Fibroblast of the aortic adventitia (primary cell): ENCODE results near the gene ACTC1. TPM values are rescaled to one million over a fixed set of nuclear protein-coding genes. Genes with fewer than 3 reads are reported as not detected.

Source experiments
- DNase-seq: peaks from one replicate; pipeline ENCODE4 v3.0.0-alpha.2; 2010; ENCODE audit warnings: low read depth
- H3K4me3 ChIP-seq: 2 replicates; pipeline ENCODE4 v1.5.1; 2011; ENCODE audit warnings: low read depth, mild to moderate bottlenecking, control low read depth, low read length, moderate library complexity
- CTCF ChIP-seq: IDR thresholded peaks from 2 replicates; pipeline ENCODE4 v1.5.1; 2011; ENCODE audit warnings: mild to moderate bottlenecking, low read length, control low read depth, inconsistent platforms; ENCODE audit not compliant: insufficient read depth
- total RNA-seq: library from RNA; depleted of rRNA; stranded (reverse); fragments of >200 nt; gene quantifications from 2 replicates; pipeline ENCODE4 v1.2.3, GENCODE V29; 2012; ENCODE audit warnings: low replicate concordance

ACTC1 gene
- total RNA-seq, 1 donor: not detected

- no peak for DNase-seq
- no peak for TF ChIP-seq CTCF
- no peak overlapping the region for H3K4me3 ChIP-seq
These were observed 5.2 kb downstream of the ACTC1 start for GRCh38 chr15:34790121-34790520.

- H3K4me3 ChIP-seq: no peak overlapping the region
- DNase-seq: no peak
- TF ChIP-seq CTCF: no peak
These were observed 6.0 kb downstream of the ACTC1 start for GRCh38 chr15:34789326-34789725.

DNA sequence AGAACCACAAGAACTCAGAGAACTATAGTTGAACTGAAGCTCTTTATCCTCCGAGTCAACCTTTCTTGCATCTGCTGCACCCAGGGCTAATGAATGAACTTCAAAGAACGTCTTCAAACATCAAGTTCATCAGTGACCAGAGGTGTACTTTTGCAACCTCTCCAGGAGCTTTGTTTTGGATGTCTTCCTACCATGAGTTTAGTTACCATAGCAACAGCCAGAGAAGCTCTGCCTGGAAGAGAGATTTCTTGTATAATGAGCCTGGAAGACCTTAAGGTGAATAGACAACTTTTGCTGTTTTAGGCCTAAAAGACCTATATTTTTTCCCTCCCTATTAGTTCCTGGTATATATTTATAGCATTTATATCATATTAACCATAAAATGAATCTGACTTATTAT lies 9.1 kb downstream of the ACTC1 start:
- no peak for DNase-seq
- TF ChIP-seq CTCF: no peak
- H3K4me3 ChIP-seq: no peak overlapping the region

DNA sequence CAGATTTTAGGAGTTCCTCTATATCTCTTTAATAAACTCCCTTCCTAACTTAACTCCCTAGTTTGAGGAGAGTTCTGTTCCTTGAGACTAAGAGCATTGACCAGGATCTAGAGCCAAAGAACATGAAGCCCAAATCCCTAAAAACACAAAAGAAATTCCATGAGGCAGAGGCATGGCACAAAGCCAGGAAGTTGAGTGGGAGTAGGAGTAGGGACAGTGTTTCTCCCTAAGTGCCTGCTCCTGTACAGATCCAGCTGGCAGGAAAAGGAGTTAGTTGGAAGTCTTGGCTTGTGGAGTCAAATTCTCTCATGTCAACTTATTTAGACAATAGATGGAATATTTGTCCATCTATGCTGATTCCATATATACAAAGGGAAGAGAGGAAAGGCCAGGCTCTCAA lies 11.4 kb downstream of the ACTC1 start:
- DNase-seq: peak; percentile 3

DNA sequence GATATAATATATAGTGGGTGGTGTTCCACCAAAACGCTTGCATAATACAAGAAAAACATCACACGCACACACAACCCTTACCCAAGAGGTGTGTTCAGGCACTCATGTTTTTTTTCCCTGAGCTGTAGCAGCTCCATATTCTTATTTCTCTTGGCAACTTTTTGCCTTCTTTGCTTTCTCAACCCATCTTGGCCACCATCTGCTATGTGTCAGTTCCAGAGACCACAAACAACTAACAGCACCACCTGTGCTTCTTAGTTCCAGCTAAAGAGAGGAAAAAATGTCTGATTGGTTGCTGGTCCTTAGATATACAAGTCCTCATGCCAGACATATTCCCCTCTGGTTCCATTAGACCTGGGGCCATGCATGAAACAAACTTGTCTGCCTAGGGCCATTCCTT lies 11.9 kb downstream of the ACTC1 start:
- no peak for DNase-seq
- no peak for TF ChIP-seq CTCF
- no peak overlapping the region for H3K4me3 ChIP-seq

More for the DNA sequence above, 11.4 kb downstream of the ACTC1 start:
- TF ChIP-seq CTCF: no peak
- H3K4me3 ChIP-seq: no peak overlapping the region

GRCh38 chr15:34782901-34783300 lies 12.4 kb downstream of the ACTC1 start:
- DNase-seq: no peak
- TF ChIP-seq CTCF: no peak
- H3K4me3 ChIP-seq: no peak overlapping the region

DNA sequence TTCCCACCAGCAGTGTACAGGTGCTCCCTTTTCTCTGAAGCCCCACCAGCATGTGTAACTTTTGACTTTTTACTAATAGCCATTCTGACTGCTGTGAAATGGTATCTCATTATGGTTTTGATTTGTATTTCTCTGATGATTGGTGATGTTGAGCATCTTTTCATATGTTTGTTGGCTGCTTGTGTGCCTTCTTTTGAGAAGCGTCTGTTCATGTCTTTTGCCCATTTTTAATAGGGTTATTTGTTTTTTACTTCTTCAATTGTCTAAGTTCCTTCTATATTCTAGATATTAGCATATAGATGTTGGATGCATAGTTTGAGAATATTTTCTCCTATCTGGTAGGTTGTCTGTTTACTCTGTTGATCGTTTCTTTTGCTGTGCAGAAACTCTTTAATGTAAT lies 14.6 kb downstream of the ACTC1 start:
- DNase-seq: no peak
- no peak overlapping the region for H3K4me3 ChIP-seq
- no peak for TF ChIP-seq CTCF
